NCI-H2171 treated with DMSO at 0.1 percent for 48 hours (cell line): ENCODE data around the gene TTC34.
"Not testable (repeated sequence)": the region's sequence is repeated elsewhere in the genome, so short reads cannot be mapped to it uniquely, and the experiment has no call there.

Source experiments
- DNase-seq: peaks from one replicate; lab custom pipeline; 2025; lab: John Stamatoyannopoulos, UW

Gene TTC34

GRCh38 chr1:2811533-2811918, 10.0 kb upstream of the TTC34 start:
- DNase-seq: no peak

GRCh38 chr1:2810899-2811532, 9.5 kb upstream of the TTC34 start:
- DNase-seq: no peak

GRCh38 chr1:2810281-2810680, 8.8 kb upstream of the TTC34 start:
- no peak for DNase-seq

- no peak for DNase-seq
Measured at GRCh38 chr1:2809656-2810055, 8.2 kb upstream of the TTC34 start.

GRCh38 chr1:2808831-2809605, 7.5 kb upstream of the TTC34 start:
- no peak for DNase-seq

GRCh38 chr1:2808386-2808705, 6.9 kb upstream of the TTC34 start:
- DNase-seq: no peak

GRCh38 chr1:2807678-2808385, 6.3 kb upstream of the TTC34 start:
- DNase-seq: no peak

- no peak for DNase-seq
Measured at GRCh38 chr1:2807036-2807435, 5.5 kb upstream of the TTC34 start.

- no peak for DNase-seq
Measured at GRCh38 chr1:2806591-2806990, 5.1 kb upstream of the TTC34 start.

- DNase-seq: no peak
Measured at GRCh38 chr1:2805801-2806430, 4.4 kb upstream of the TTC34 start.

GRCh38 chr1:2804628-2805351, 3.3 kb upstream of the TTC34 start:
- no peak for DNase-seq

- no peak for DNase-seq
Measured at GRCh38 chr1:2803931-2804627, 2.6 kb upstream of the TTC34 start.

GRCh38 chr1:2803086-2803930, 1.8 kb upstream of the TTC34 start:
- no peak for DNase-seq

GRCh38 chr1:2802421-2802961, 998 bp upstream of the TTC34 start:
- no peak for DNase-seq

GRCh38 chr1:2801046-2801445, 447 bp downstream of the TTC34 start:
- no peak for DNase-seq

- no peak for DNase-seq
Measured at GRCh38 chr1:2800664-2801045, 838 bp downstream of the TTC34 start.

- no peak for DNase-seq
Measured at GRCh38 chr1:2799811-2800663, 1.5 kb downstream of the TTC34 start.

GRCh38 chr1:2798958-2799357, 2.5 kb downstream of the TTC34 start:
- DNase-seq: not testable (repeated sequence)

- no peak for DNase-seq
Measured at GRCh38 chr1:2797741-2798016, 3.8 kb downstream of the TTC34 start.
